Measurements from ENCODE around the gene LIPE.

LIPE gene

GRCh38 chr19:42378225-42379215, 48.7 kb downstream of the LIPE start:
- DNase-seq, result no peak

GRCh38 chr19:42376177-42376555, 51.0 kb downstream of the LIPE start:
- DNase-seq, result no peak

- DNase-seq, result no peak
Observed at GRCh38 chr19:42375415-42376176, 51.6 kb downstream of the LIPE start.

- DNase-seq, result no peak
Observed at GRCh38 chr19:42374826-42375376, 52.3 kb downstream of the LIPE start.

- DNase-seq, result no peak
Observed at GRCh38 chr19:42370626-42371175, 56.5 kb downstream of the LIPE start.

GRCh38 chr19:42370068-42370520, 57.1 kb downstream of the LIPE start:
- DNase-seq, result peak; percentile 27

GRCh38 chr19:42369433-42370067, 57.6 kb downstream of the LIPE start:
- DNase-seq, result no peak

GRCh38 chr19:42368765-42369164, 58.4 kb downstream of the LIPE start:
- no peak for DNase-seq

GRCh38 chr19:42368360-42368759, 58.8 kb downstream of the LIPE start:
- DNase-seq, result no peak

- DNase-seq, result no peak
Observed at GRCh38 chr19:42367929-42368328, 59.3 kb downstream of the LIPE start.

GRCh38 chr19:42366673-42367072, 60.5 kb downstream of the LIPE start:
- DNase-seq, result no peak

- peak; percentile 55 for DNase-seq
Observed at GRCh38 chr19:42363614-42364346, 63.4 kb downstream of the LIPE start.

GRCh38 chr19:42362891-42363440, 64.2 kb downstream of the LIPE start:
- DNase-seq, result no peak

- no peak for DNase-seq
Observed at GRCh38 chr19:42362342-42362741, 64.8 kb downstream of the LIPE start.

- no peak for DNase-seq
Observed at GRCh38 chr19:42361545-42361910, 65.7 kb downstream of the LIPE start.

GRCh38 chr19:42360787-42361544, 66.2 kb downstream of the LIPE start:
- no peak for DNase-seq

GRCh38 chr19:42357290-42357689, 69.9 kb downstream of the LIPE start:
- DNase-seq, result no peak

GRCh38 chr19:42356686-42357085, 70.5 kb downstream of the LIPE start:
- DNase-seq, result no peak

- no peak for DNase-seq
Observed at GRCh38 chr19:42355896-42356295, 71.3 kb downstream of the LIPE start.

GRCh38 chr19:42353341-42354015, 73.7 kb downstream of the LIPE start:
- DNase-seq, result no peak

Data from DMS53 (cell line).